Left ventricle myocardium inferior (tissue), 1 donor: Measurements from ENCODE around the gene CD58. TPM values are rescaled to one million over a fixed set of nuclear protein-coding genes. Genes with fewer than 3 reads are reported as not detected.

Experiments used
- DNase-seq: peaks from one replicate; pipeline ENCODE4 v3.0.0-alpha.2; 2020
- H3K27ac ChIP-seq: fragments of 200-600 bp; replicated peaks from 2 replicates; pipeline ENCODE4 v1.8.0; 2021
- H3K27me3 ChIP-seq: fragments of 200-600 bp; 2 replicates; pipeline ENCODE4 v1.8.0; 2021; ENCODE audit warnings: low read depth
- H3K36me3 ChIP-seq: fragments of 200-600 bp; 2 replicates; pipeline ENCODE4 v1.8.0; 2021
- H3K4me1 ChIP-seq: fragments of 200-600 bp; 2 replicates; pipeline ENCODE4 v1.8.0; 2021
- H3K4me3 ChIP-seq: fragments of 200-600 bp; 2 replicates; pipeline ENCODE4 v1.8.0; 2021; ENCODE audit warnings: mild to moderate bottlenecking, moderate library complexity
- H3K9me3 ChIP-seq: fragments of 200-600 bp; replicated peaks from 2 replicates; pipeline ENCODE4 v1.8.0; 2021
- intact Hi-C: fragments of 100-400 bp; cut with micrococcal nuclease; formaldehyde crosslinking; loops from one replicate; pipeline ENCODE4 v1.11.0; 2022
- total RNA-seq: library from RNA; stranded (reverse); fragmentation: NEBNext Ultra II Directional; extraction: Animal tissue kit (Norgen Biotek cat#: 25700); gene quantifications from one replicate; pipeline ENCODE4 v1.2.1, GENCODE V29; 2021
- TF ChIP-seq, protein P1 (sequence below): fragments of 200-600 bp; IDR thresholded peaks from 2 replicates; pipeline ENCODE4 v1.8.0; 2021; ENCODE audit warnings: antibody characterized with exemption, mild to moderate bottlenecking, borderline replicate concordance
- donor health status: DM: no; HTN: yes; CAD: no; lungs with severe emphysema.

CD58 gene
- total RNA-seq, 1 donor from 2014 or later: 32.2 TPM

DNA sequence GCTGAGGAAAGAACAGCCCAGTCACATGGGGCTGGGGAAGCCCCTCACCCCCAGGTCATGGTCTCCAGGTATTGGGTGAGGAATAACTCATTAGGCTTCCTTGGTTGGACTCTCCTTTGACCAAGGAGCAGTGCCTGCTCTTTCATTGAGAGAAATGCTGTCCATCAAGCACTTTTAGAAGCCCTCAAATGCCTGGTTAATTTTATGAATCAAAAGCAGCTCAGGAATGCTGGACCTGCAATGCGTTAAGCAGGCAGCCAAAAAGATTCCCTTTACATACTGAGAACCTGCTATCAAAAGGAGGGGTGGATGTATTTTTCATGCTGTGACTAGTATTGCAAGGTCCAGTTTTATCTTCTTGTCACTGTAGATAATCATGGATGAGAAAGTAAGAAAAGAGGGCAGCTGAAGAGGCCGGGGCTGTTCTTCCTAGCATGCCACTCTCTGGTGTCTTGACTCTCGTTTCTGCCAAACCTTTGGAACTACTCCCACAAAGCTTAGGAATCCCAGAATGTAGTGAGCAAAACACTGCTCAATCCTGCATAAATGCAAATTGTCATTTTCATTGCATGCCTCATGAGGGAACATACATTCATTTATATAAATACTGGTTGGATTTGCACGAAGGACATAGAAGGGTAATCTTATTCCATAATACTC lies 2.1 kb upstream of the CD58 start:
- Histone ChIP-seq H3K27ac (peak overlapping the region; percentile 100), H3K9me3 (no peaks in the 10 kb centered on the region), H3K4me3 (no peak overlapping the region), H3K27me3 (no peaks in the 10 kb centered on the region), H3K36me3 (peaks cover 15% of the 10 kb centered on the region), H3K4me1 (peaks cover 71% of the 10 kb centered on the region)
- intact Hi-C loops: loop anchor here (10.0 kb wide), 1 partner anchor 92 kb away; the partner anchor contains the start of gene IGSF3
- TF ChIP-seq, protein P1, sequence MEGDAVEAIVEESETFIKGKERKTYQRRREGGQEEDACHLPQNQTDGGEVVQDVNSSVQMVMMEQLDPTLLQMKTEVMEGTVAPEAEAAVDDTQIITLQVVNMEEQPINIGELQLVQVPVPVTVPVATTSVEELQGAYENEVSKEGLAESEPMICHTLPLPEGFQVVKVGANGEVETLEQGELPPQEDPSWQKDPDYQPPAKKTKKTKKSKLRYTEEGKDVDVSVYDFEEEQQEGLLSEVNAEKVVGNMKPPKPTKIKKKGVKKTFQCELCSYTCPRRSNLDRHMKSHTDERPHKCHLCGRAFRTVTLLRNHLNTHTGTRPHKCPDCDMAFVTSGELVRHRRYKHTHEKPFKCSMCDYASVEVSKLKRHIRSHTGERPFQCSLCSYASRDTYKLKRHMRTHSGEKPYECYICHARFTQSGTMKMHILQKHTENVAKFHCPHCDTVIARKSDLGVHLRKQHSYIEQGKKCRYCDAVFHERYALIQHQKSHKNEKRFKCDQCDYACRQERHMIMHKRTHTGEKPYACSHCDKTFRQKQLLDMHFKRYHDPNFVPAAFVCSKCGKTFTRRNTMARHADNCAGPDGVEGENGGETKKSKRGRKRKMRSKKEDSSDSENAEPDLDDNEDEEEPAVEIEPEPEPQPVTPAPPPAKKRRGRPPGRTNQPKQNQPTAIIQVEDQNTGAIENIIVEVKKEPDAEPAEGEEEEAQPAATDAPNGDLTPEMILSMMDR: no peak
- DNase-seq: no peak

DNA sequence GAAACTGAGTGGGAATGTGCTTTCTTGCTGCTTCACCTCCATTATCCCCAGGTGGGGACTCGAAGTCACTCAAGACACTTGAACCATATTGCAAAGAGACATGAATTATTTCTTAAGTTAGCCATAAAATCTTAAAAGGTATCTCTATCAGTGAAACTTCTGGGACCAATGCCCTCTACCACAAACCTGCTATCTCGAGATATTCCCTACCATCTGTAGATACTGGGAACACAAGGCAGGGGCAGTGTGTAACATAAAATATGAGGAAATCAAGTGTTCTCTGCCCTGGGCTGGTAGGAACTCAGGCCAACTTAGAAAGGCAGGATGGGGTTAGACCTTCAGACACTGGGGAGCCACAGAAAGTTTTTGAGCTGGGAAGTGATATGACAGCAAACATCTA lies 1.3 kb upstream of the CD58 start:
- H3K9me3 ChIP-seq: no peaks in the 10 kb centered on the region
- no peak for DNase-seq
- H3K27ac ChIP-seq: peak overlapping the region; percentile 100
- peaks cover 10% of the 10 kb centered on the region for H3K36me3 ChIP-seq
- no peaks in the 10 kb centered on the region for H3K27me3 ChIP-seq
- H3K4me1 ChIP-seq: peaks cover 79% of the 10 kb centered on the region
- no peak overlapping the region for H3K4me3 ChIP-seq
- TF ChIP-seq, protein P1: no peak
- intact Hi-C loops: loop anchor here (10.0 kb wide), 1 partner anchor 93 kb away; the partner anchor contains the start of gene IGSF3

DNA sequence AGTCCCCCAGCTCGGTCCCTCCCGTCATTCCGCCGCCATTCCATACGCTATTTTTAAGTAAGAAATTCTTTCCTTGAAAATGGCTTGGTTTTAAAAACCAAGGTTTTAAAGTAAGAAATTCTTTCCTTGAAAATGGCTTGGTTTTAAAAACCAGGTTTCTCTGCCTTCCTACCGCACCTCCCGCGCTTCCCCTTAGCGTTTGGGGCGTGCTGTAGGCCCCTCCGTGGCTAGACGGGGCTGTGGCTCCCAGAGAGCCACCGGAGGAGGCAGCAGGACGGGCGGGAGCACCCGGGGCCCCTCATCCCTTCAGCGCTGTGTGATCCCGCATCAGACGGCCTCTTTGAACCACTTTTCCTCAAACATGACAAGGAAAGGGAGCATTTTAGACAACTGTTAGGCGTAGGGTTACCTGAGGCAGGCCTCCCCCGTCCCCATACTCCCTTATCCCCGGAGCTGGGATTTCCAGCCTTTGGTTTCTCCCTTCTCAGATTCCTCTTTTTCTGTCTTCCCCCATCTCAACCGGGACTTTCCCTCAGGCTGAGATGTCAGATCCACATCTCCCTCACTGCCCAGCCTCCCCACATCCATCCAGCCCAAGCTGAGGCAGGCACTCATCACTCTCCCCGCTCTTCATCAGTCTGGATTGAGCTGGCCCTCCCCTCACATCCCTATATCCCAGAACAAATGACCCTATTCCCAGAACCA lies 541 bp upstream of the CD58 start:
- Histone ChIP-seq H3K4me3 (peak overlapping the region; percentile 88), H3K9me3 (no peaks in the 10 kb centered on the region), H3K27me3 (no peaks in the 10 kb centered on the region), H3K36me3 (peaks cover 3% of the 10 kb centered on the region), H3K4me1 (peaks cover 84% of the 10 kb centered on the region), H3K27ac (peak overlapping the region; percentile 100)
- TF ChIP-seq, protein P1: no peak
- DNase-seq: no peak
- intact Hi-C loops: loop anchor here (10.0 kb wide), 1 partner anchor 93 kb away; the partner anchor contains the start of gene IGSF3

DNA sequence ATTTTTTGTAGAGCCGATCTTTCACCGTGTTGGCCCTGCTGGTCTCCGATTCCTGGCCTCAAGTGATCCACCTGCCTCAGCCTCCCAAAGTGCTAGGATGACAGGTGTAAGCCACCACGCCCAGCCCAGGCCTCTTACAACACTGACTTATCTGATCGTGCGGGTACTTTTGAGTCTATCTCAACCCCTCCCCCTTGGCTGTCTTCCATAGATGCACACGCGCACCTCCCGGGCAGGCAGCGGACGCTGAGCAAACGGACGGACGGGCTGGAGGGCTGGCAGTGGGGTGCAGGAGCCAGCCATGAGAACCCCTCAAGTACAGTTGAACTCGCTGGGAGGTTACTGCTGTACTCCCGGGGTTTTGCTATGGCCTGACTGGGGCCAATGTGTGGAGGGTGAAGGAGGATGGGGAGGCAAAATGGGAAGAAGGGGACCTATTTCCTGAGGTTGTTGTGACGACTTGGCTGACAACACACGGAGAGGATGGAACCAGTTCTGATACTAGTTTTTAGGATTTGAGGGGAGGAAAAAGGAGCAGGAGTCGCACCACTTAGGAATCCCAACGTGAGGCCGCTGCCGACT lies 959 bp downstream of the CD58 start:
- Histone ChIP-seq H3K4me3 (peak overlapping the region; percentile 88), H3K36me3 (no peaks in the 10 kb centered on the region), H3K4me1 (peaks cover 90% of the 10 kb centered on the region), H3K27me3 (no peaks in the 10 kb centered on the region), H3K9me3 (no peaks in the 10 kb centered on the region), H3K27ac (peak overlapping the region; percentile 100)
- TF ChIP-seq, protein P1: no peak
- DNase-seq: peak; percentile 47
- intact Hi-C loops: loop anchor here (10.0 kb wide), 1 partner anchor 95 kb away; the partner anchor contains the start of gene IGSF3

DNA sequence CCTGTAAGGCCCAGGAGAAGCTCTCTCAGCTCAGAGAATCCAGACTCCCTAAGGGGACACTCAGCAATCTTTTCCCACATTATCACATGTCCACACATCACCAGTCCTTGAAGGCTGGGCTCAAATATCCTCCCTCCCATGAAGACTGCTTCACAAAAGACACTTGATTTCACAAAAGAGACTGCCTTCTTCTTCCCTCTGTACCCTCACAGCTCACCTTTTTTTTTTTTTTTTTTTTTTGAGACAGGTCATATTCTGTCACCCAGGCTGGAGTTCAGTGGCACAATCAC lies 1.5 kb downstream of the CD58 start:
- no peaks in the 10 kb centered on the region for H3K9me3 ChIP-seq
- intact Hi-C loops: no loop called here
- H3K4me3 ChIP-seq: peak overlapping the region; percentile 88
- peak overlapping the region; percentile 100 for H3K27ac ChIP-seq
- no peak for DNase-seq
- no peaks in the 10 kb centered on the region for H3K27me3 ChIP-seq
- peaks cover 87% of the 10 kb centered on the region for H3K4me1 ChIP-seq
- TF ChIP-seq, protein P1: no peak
- H3K36me3 ChIP-seq: no peaks in the 10 kb centered on the region
